ENCODE results near the gene ZC3H7B.
"Not testable (repeated sequence)": the region's sequence is repeated elsewhere in the genome, so short reads cannot be mapped to it uniquely, and the experiment has no call there.

The ZC3H7B gene, protein sequence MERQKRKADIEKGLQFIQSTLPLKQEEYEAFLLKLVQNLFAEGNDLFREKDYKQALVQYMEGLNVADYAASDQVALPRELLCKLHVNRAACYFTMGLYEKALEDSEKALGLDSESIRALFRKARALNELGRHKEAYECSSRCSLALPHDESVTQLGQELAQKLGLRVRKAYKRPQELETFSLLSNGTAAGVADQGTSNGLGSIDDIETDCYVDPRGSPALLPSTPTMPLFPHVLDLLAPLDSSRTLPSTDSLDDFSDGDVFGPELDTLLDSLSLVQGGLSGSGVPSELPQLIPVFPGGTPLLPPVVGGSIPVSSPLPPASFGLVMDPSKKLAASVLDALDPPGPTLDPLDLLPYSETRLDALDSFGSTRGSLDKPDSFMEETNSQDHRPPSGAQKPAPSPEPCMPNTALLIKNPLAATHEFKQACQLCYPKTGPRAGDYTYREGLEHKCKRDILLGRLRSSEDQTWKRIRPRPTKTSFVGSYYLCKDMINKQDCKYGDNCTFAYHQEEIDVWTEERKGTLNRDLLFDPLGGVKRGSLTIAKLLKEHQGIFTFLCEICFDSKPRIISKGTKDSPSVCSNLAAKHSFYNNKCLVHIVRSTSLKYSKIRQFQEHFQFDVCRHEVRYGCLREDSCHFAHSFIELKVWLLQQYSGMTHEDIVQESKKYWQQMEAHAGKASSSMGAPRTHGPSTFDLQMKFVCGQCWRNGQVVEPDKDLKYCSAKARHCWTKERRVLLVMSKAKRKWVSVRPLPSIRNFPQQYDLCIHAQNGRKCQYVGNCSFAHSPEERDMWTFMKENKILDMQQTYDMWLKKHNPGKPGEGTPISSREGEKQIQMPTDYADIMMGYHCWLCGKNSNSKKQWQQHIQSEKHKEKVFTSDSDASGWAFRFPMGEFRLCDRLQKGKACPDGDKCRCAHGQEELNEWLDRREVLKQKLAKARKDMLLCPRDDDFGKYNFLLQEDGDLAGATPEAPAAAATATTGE

DNA sequence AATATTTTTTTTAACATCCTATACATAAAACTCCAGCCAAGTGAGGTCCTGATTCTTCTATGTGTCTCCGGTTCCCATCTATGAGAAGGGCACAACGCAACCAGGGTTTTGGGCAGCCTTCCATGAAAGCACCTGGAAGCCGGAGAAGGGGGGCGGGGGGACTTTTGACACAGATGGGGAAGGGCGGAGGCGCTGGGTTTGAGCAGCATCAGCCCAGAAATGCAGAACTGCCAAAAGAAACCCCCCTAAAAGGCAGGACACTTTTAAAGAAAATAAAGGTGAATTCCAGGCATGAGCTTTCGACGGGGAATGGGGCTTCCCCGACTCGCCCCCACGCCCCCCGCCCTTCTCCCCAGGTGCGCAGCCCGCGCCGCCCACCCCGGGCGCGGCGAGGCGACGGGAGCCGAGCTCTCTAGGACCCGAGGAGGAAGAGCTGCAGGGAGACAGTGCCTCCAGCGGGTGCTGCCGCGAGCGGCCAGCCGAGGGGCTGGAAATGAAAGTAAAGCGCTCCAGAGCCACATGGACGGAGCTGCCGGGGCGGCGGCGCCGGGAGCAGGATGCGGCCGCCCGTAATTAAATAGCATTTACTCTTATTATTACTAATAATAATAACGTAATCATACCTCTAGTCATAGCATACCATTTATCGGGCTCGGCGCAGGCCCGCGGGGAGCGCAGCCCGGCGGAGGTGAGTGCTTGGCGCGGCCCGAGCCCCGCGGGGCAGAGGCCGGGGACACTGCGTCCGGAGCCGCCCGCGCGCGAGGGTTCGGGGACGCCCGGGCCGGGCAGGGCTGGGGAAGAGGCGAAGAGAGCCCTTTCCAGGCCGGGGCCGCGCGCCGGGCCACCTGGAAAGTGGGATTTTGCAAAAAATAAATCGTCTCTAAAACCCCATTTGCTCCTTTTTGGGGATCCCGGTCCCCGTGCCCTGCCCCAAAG is at the start of gene ZC3H7B:
TSS of gene ZC3H7B (plus strand) at position 441 of the 936 bp plus-strand sequence. CDS start 19,136 bp downstream, outside the sequence.
- DNase-seq (ENCODE audit: low read depth): peak; percentile 75

DNA sequence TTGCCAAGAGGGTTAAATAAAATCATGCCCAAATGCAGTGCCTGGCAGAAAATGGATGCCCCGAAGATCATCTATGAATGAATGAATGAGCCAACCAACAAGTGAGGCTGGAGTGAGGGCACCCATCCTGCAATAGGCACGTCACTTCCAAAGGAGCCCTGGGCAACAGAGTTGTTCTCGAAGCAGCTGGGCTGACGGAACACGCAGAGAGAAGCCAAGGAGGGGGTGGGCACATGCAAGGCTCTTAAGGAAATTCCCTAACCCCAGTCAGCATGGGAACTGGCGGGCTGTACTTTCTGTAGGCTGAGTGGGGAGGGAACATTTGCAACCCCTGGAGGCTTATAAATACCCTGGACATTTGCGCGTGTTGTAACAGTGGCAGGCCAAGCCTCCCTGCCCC is 49.0 kb upstream of the ZC3H7B start:
- no peak for DNase-seq (ENCODE audit: low read depth)

DNA sequence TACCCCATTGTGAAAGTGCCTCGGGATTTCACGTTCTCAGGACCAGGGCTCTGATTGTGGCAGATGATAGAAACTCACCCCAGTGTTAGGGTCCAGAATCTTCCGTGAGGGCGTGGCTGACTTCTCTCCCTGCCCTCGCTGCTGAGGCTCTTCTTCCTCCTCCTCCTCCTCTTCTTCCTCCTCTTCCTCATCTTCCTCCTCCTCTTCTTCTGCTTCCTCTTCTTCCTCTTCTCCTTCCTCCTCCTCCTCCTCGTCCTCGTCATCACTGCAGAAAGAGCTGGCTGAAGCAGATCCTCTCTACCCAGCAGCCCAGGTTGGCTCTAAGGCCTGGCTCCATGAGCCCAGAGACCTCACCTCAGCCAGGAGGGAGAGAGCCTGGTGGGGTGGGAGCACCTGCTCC is 47.1 kb upstream of the ZC3H7B start:
- no peak for DNase-seq (ENCODE audit: low read depth)

DNA sequence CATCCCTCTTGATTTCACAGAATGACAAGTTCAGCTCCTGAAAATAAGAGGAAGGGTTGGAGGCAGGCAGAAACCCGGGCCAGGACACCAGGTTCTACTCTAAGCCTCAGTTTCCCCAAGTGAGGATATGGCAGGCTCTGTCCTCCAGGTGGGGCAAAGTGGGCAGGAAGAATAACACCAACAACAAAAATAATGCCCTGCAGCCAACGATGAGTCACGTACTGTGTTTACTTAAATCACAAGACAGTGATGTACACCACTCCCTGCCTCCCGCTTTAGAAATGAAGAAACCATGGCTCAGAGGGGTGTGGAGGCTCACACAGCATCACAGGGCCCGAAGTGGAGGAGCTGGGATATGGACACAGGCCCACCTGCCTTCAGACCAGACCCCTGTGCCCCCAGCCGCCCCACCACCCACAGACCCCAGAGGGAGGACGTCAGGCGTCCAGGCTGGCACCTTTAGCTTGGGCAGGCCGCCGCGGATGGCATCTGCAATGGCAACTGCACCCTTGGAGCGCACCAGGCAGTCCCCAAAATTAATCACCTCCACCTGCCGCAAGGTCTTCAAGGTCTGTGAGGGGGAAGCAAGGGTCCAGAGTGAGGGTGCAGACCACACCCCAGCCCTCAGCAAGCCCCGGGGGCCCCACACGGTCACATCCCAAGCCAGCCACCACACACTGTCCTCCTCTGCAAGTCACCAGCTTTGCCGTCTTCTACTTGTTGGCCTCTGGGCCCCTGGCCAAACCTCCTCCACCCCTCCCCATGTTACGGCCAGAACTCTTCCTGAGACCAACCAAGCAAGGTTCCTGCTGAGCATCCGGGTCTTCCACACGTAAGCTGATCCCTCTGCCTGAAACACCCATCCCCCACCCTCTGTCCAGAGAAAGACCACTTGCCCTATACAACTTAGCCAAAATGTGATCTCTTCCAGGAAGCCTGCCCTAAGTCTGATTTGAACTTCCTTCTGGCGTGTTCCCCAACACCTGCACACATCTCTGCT is 44.8 kb upstream of the ZC3H7B start:
- no peak for DNase-seq (ENCODE audit: low read depth)

DNA sequence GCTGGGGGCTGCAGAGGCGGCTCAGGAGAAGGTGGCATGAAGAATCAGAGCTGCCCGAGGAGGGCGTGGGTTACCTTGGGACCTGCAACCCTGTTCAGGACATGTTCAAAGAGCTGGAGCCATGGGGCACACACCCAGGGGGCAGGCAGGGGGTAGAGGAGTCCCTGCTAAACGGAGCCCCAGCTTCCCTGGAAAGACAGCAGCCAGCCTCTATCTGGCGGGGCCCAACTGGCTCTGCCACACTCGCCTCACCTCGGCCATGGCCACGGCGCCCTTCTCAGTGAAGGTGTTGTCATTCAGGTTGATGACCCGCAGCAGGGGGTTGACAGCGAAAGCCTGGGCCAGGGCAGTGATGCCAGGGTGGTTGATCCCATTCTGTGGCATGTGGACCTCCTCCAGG is 43.6 kb upstream of the ZC3H7B start:
- DNase-seq (ENCODE audit: low read depth): no peak

DNA sequence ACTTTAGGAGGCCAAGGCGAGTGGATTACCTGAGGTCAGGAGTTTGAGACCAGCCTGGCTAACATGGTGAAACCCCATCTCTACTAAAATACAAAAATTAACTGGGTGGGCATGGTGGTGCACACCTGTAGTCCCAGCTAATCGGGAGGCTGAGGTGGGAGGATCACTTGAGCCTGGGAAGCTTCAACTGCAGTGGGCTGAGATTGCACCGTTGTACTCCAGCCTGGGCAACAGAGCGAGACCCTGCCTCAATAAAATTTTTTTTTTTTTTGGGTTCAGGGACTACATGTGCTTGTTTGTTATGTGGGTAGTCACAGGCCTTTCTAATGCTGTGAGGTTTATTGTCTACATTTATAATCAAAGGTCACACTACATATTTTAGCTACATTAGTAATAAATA is 41.6 kb upstream of the ZC3H7B start:
- not testable (repeated sequence) for DNase-seq (ENCODE audit: low read depth)

DNA sequence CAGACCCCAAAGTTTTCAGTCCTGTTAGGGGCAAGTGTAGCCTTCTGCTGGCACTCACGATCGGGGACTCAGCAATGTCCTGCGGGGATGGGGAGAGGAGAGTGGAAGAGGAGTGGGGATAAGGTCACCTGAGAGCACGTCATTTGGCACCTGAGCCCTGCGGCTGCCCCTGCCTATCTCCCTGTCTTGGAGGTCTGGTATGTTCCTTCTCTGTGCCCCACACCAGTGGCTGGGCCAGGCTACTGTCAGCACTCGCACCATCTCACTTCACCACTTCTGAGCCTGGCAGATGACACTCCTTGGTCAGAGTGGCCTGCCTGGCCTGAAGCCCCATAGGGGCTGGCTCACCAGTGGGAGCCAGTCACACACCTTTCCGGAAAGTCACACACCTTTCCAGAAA is 40.5 kb upstream of the ZC3H7B start:
- DNase-seq (ENCODE audit: low read depth): no peak

DNA sequence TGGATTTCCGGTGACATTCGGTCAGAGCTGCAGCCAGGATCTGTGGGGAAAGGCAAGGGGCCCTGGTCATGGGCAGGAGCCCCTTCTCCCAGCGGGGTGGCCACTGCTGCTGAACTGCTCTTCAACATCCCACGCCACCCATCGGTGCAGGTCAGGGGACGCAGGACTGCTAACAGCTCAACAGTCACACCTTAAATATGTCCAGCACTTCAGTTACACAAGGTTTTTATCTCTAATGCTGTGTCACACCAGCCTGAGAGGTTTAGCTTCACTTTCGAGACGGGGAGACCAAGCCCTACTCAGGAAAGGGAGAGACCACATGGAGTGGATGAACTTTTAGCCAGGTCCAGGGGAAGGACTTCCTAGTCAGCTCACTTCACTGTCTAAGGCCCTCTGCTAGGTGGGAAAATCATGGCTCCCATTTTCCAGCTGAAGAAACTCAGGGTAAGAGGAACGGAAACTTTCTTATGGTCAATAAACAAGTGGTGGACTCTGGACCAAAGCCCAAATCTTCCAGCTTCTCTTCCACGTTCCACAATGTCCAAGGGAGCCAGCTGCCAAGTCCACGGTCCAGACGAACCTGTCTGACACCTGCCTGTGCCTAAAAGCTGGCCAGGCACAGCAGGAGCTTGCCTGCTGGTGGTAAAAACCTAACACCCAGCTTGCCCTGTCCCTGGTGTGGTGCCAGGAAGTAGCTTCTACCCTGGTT is 39.6 kb upstream of the ZC3H7B start:
- DNase-seq (ENCODE audit: low read depth): no peak

DNA sequence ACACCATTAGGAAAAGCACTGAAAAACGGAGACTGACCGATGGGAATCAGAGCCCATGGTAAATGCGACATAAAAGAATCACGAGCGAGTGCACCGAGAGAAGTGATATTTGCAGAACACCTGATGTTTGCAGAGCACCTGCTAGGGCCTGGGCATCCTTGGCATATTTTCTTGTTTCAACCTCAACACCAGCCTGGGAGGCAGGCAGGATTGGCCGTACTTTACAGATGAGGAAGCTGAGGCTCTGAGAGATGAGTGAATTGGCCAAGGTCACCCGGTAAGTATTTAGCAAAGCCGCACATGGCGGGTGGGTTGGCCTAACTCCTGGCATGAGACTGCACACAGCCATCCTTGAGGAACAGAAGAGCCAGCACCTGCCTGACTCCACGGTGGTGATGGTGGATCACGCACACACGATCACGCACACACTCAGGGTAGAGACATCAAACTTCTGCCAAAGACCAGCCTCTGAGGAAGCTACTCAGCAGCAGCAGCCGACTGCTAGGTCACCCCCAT is 39.0 kb upstream of the ZC3H7B start:
- no peak for DNase-seq (ENCODE audit: low read depth)

DNA sequence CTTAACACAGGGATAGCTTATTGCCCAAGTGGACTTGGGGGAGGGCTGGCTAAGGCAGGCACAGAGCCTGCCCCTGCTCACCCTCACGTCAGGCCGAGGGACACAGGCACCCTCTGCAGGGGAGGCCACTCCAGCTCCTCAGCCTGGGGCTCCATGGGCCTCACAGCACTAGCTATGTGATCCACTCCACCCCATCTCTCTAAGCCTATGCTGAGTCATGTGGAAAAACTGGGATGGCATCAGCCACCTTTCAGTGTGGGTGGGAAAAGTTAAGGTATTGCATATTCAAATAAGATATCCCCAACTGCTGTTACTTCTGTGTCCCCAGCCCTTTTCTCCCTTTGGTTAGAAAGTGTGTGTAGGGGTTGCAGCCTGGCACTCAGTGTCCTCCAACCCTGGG is 37.6 kb upstream of the ZC3H7B start:
- DNase-seq (ENCODE audit: low read depth): no peak

DNA sequence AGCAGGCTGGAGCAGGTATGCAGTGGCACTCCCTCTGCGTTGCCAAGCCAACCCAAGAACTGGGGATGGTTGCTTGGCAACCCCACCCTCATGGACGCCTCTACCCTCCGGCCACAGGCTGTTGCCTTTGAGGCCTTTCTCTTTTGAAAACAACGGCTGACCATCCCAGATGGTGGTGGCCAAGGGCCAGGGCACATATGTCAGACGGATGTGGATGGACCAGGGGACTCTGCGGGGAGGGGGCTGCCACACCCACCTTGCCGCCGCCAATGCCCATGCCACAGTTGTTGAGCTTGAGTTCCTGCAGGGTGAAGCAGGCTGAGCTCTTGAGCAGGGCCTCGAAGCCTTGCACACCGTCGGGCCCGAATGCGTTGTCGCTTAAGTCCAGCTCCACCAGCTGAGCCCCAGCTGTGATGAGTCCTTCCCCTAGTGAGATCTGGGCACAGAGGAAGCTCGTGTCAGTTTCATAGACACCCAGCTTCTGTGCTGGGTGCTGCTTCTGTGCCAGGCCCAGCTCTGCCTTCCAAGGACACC is 36.9 kb upstream of the ZC3H7B start:
- no peak for DNase-seq (ENCODE audit: low read depth)

DNA sequence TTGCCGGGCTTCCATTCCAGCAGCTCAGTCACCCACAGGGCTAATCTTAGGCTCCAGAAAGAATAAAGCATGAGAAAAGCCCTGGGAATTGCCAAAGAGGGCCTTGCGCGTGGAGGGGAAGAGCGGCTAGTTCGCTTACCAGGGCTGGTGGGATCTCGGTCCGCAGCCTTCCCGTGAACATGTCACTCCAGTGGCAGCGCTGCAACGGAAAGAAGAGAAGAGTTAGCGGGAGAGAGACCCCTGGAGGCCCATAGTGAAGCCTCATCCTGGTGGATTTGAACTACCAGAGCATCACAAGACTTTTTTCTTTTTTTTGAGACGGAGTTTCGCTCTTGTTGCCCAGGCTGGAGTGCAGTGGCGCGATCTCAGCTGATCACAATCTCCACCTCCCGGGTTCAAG is 33.4 kb upstream of the ZC3H7B start:
- DNase-seq (ENCODE audit: low read depth): no peak

DNA sequence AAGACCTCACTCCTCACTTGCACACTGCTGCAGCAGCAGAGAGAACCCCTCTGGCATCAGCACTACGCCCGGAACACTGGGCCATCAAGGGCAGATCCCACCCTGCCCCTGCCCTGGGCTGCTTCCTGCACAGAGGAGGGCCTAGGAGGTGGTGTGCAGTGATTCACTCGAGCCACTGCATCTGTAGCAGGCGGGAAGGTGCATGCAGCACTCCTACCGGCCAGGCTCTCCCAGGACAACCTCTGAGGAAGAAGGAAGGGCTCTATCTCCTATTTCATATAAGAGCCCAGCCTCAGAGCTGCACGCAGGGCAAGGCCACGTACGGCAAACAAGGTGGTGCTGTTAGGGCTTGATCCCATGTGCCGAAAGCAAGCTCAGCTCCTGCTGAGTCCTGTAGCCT is 29.5 kb upstream of the ZC3H7B start:
- DNase-seq (ENCODE audit: low read depth): no peak

DNA sequence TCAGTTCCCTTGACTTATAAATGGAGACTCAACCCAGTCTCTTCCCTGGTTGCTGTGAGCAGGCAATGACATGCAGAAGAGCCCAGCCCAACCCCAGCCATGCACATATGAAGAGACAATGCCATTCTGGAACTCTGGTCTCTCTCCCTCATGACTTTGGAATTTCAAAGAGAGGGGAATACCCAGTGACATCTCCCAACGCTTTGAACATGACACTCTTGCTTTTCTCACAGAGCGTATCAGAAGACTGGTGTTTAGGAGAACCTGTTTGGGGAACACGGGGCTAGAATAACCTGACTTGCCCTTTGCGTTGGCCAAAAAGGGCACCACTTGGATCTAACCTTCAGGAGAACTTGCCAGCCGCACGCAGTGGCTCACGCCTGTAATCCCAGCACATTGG is 28.2 kb upstream of the ZC3H7B start:
- no peak for DNase-seq (ENCODE audit: low read depth)

DNA sequence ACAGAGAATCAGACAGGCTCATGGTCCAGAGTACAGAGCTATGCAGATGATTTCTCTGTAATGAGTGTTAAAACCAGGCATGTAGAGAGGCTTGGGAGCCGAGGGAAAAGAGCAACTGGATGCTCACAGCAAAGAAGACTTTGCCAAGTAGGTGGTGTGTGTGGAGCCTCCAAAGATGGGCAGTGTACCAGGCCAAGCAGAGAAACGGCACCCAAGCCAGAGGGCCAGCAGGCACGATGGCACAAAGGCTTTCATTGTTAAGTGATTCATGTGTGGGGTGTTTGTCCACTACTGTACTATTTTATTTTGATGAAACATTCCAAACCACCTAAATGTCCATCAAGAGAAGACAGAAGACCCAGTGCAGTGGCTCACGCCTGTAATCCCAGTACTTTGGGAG is 26.5 kb upstream of the ZC3H7B start:
- no peak for DNase-seq (ENCODE audit: low read depth)

DNA sequence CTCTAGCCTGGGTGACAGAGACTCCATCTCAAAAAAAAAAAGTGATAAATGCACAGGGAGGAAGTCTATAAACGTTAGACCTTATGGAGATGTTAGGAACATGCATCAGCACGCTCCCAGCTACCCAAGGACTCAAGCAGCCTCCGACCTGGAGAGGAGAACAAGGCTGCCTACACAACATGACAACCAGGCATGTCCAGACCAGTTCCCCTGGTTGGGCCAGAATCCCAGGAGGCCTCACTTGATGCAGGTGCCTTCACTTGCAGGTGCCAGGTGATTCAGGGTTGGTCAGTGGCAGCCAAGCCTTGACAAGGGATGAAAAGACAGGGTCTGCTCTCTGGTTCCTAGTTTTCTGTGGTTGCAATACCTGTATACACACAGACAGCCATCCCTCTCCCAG is 21.3 kb upstream of the ZC3H7B start:
- DNase-seq (ENCODE audit: low read depth): no peak

DNA sequence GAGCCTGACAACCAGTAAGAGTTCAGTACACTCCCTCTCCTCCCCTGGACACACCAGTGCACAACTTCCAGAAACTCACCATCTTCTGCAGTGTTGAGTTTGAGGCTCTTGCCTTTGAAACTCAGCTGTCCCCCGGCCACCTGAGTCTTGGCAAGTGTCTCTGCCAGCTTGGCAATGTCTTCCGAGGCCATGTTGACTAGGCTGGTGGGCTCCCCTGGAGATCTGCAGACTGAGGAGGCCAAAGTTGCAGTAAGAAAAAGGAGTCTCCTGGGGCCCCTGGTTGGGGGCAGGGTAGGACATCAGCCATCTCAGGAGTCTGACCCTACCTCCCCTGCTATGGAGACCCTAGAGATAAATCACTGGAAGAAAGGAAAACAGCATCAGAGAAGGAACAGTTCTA is 20.5 kb upstream of the ZC3H7B start:
- no peak for DNase-seq (ENCODE audit: low read depth)

DNA sequence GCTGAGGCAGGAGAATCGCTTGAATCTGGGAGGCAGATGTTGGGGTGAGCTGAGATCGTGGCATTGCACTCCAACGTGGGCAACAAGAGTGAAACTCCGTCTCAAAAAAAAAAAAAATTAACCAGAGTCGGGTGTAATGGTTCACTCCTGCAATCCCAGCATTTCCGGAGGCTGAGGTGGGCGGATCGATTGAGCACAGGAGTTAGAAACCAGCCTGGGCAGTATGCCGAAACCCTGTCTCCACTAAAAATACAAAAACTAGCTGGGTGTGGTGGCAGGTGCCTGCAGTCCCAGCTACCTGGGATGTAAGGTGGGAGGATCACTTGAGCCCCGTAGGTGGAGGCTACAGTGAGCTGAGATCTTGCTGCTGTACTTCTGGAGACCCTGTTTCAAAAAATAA is 16.9 kb upstream of the ZC3H7B start:
- DNase-seq (ENCODE audit: low read depth): no peak

DNA sequence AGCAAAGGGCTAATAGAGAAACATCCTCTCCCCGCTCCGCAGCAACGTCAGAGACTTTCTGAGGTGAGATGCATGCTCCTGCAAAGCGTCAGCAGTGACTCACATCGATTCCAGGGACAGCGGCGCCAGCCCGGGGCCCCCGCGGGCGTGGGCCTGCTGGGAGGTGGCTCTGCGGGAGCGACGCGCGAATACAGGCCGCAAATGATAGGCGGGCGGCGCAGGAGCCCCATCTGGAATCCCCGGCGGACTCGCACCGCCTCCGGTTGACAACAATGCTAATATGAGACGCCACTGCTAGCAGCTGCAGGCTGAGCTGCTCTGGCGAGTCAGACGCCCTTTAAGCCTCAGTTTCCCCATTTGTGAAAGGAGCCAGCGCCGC is 15.9 kb upstream of the ZC3H7B start:
- DNase-seq (ENCODE audit: low read depth): peak; percentile 74
